Measurements from ENCODE around the gene GNPAT. TPM values are rescaled to one million over a fixed set of nuclear protein-coding genes. Genes with fewer than 3 reads are reported as not detected.

The GNPAT gene
- total and polyA plus RNA-seq, 2 experiments from 2014 or later = 32.8 to 45.4 TPM

- TF ChIP-seq EZH2phosphoT487 (IDR thresholded peaks at IDR 0.05; ENCODE audit: unreplicated experiment) (no peak), NANOG (IDR thresholded peaks at IDR 0.05; ENCODE audit: borderline replicate concordance) (no peak), CTCF (conservative IDR thresholded peaks at IDR 0.05; ENCODE audit: low read depth in 2 of 2) (no peak), JUNB (IDR thresholded peaks at IDR 0.05; ENCODE audit: unreplicated experiment) (no peak), ZNF331 (CRISPR knock-in tag; IDR thresholded peaks at IDR 0.05; ENCODE audit: low read depth) (no peak), POLR2AphosphoS5 (IDR thresholded peaks at IDR 0.05; ENCODE audit: low read depth) (no peak), EZH2 (IDR thresholded peaks at IDR 0.05; ENCODE audit: low read depth, unreplicated experiment) (no peak), CREB1 (CRISPR knock-in tag; IDR thresholded peaks at IDR 0.05; ENCODE audit: low read depth) (no peak), ETS1 (IDR thresholded peaks at IDR 0.05) (no peak), REST (IDR thresholded peaks at IDR 0.05; ENCODE audit: unreplicated experiment) (no peak), ZNF462 (CRISPR knock-in tag; IDR thresholded peaks at IDR 0.05) (no peak), STAT1 (IDR thresholded peaks at IDR 0.05; ENCODE audit: unreplicated experiment) (no peak), ZNF114 (CRISPR knock-in tag; IDR thresholded peaks at IDR 0.05) (no peak)
- Mint-ChIP-seq H3K4me3 (no peak overlapping the region), H3K36me3 (ENCODE audit: low read depth) (no peaks in the 10 kb centered on the region), H3K4me1 (peaks cover 11% of the 10 kb centered on the region), H3K27me3 (ENCODE audit: insufficient read depth, low read depth, poor library complexity) (peaks cover 56% of the 10 kb centered on the region), H3K9me3 (no peaks in the 10 kb centered on the region), H3K27ac (no peak overlapping the region)
- H3K9me2 ChIP-seq (ENCODE audit: insufficient read depth) = no peaks in the 10 kb centered on the region
- H4K20me1 ChIP-seq (replicated peaks; ENCODE audit: insufficient read depth) = peaks cover 4% of the 10 kb centered on the region
- no peaks in the 10 kb centered on the region for H3K79me2 ChIP-seq (replicated peaks; ENCODE audit: insufficient read depth)
- no peaks in the 10 kb centered on the region for H3F3A ChIP-seq (replicated peaks; ENCODE audit: low read depth)
- no peak overlapping the region for H3K4me2 ChIP-seq
- H3K4me1 ChIP-seq (ENCODE audit: insufficient read depth) = no peaks in the 10 kb centered on the region
- no peak overlapping the region for H3K27ac ChIP-seq (ENCODE audit: low read depth)
- H2AFZ ChIP-seq = no peak overlapping the region
- no peak overlapping the region for H3K4me3 ChIP-seq
- ATAC-seq (no peak), DNase-seq (ENCODE audit: low spot score) (no peak)
- no peaks in the 10 kb centered on the region for H3K36me3 ChIP-seq (ENCODE audit: insufficient read depth)
- H3K27me3 ChIP-seq (ENCODE audit: insufficient read depth) = peaks cover 54% of the 10 kb centered on the region
Measured at GRCh38 chr1:231218078-231218477, 22.9 kb upstream of the GNPAT start.

Data from GM23338 (cell line).